H1 (cell line): ENCODE results near the gene ING4. TPM values are rescaled to one million over a fixed set of nuclear protein-coding genes. Genes with fewer than 3 reads are reported as not detected.

Source experiments
- CTCF ChIA-PET: fragments of 300-600 bp; sonication (Branson Sonifier 250); formaldehyde crosslinking; loops from one replicate; lab custom pipeline; 2021; ENCODE audit not compliant: partially characterized antibody; lab: Charles Lee
- POLR2A ChIA-PET: fragments of 300-600 bp; sonication (Branson Sonifier 250); formaldehyde crosslinking; loops from one replicate; lab custom pipeline; 2021; ENCODE audit warnings: inconsistent platforms; ENCODE audit not compliant: partially characterized antibody; lab: Charles Lee
- DNase-seq, 2 experiments: peaks; one replicate each; pipeline versions ENCODE4 v3.0.0 to v3.0.0-alpha.2; 2010 to 2022; ENCODE audit warnings: low spot score in 2 of 2, low read depth in 1 of 2, mixed read lengths in 1 of 2
- FAIRE-seq: peaks from 2 replicates; lab custom pipeline; 2011; peaks lifted over from hg19 to GRCh38; lab: Jason Lieb, UNC
- H2AFZ ChIP-seq: 2 replicates; pipeline ENCODE4 v1.8.1; 2012; ENCODE audit warnings: low read length, inconsistent platforms
- H2AK5ac ChIP-seq: 2 replicates; pipeline ENCODE4 v1.6.1; 2013; ENCODE audit warnings: low read depth, low read length
- H2BK120ac ChIP-seq: replicated peaks from 2 replicates; pipeline ENCODE3; 2013; ENCODE audit warnings: low read depth, low read length, inconsistent platforms
- H2BK12ac ChIP-seq: 2 replicates; pipeline ENCODE4 v1.6.1; 2013; ENCODE audit warnings: low read depth, low read length
- H2BK15ac ChIP-seq: 2 replicates; pipeline ENCODE4 v1.6.1; 2013; ENCODE audit warnings: low read length
- H2BK20ac ChIP-seq: 2 replicates; pipeline ENCODE4 v1.6.1; 2013; ENCODE audit warnings: low read length
- H2BK5ac ChIP-seq: 2 replicates; pipeline ENCODE4 v1.6.1; 2013; ENCODE audit warnings: low read depth, low read length
- H3K14ac ChIP-seq: 2 replicates; pipeline ENCODE4 v1.6.1; 2013; ENCODE audit warnings: inconsistent platforms; ENCODE audit not compliant: insufficient read length
- H3K18ac ChIP-seq: 2 replicates; pipeline ENCODE4 v1.6.1; 2013; ENCODE audit warnings: low read length; ENCODE audit errors: extremely low read depth
- H3K23ac ChIP-seq: 2 replicates; pipeline ENCODE4 v1.6.1; 2013; ENCODE audit warnings: inconsistent platforms; ENCODE audit not compliant: insufficient read length
- H3K23me2 ChIP-seq: 2 replicates; pipeline ENCODE4 v1.6.1; 2013; ENCODE audit warnings: low read depth, low read length
- H3K27ac ChIP-seq: 2 replicates; pipeline ENCODE4 v1.6.1; 2011; ENCODE audit warnings: low read depth, low read length, inconsistent platforms
- H3K27me3 ChIP-seq, 4 experiments: replicated peaks in 1 of 4; 1 replicate in 1 of 4; 2 replicates in 3 of 4; pipeline versions ENCODE4 v1.6.1 to v1.8.1; 2011 to 2013; ENCODE audit warnings: low read length in 3 of 4, mild to moderate bottlenecking in 3 of 4, inconsistent platforms in 2 of 4, mixed read lengths in 2 of 4, moderate library complexity in 1 of 4; ENCODE audit not compliant: control insufficient read depth in 3 of 4, insufficient read depth in 3 of 4; ENCODE audit errors: extremely low read depth in 1 of 4
- H3K36me3 ChIP-seq, 4 experiments: 2 replicates each; pipeline versions ENCODE4 v1.6.1 to v1.8.1; 2011 to 2013; ENCODE audit warnings: mild to moderate bottlenecking in 4 of 4, low read length in 3 of 4, moderate library complexity in 2 of 4, control low read depth in 1 of 4, inconsistent platforms in 1 of 4; ENCODE audit not compliant: insufficient read depth in 4 of 4, control insufficient read depth in 2 of 4
- H3K4ac ChIP-seq: replicated peaks from 2 replicates; pipeline ENCODE3; 2013; ENCODE audit warnings: low read length, low read depth, mixed read lengths, inconsistent platforms; ENCODE audit not compliant: insufficient read length
- H3K4me1 ChIP-seq, 4 experiments: replicated peaks in 1 of 4; 1 replicate in 1 of 4; 2 replicates in 3 of 4; pipeline versions ENCODE4 v1.6.1 to v1.8.1; 2011 to 2013; ENCODE audit warnings: low read length in 3 of 4, inconsistent platforms in 2 of 4, mixed read lengths in 1 of 4; ENCODE audit not compliant: insufficient read depth in 4 of 4, control insufficient read depth in 3 of 4
- H3K4me2 ChIP-seq, 2 experiments: 2 replicates each; pipeline versions ENCODE4 v1.6.1 to v1.8.1; 2011 to 2013; ENCODE audit warnings: low read depth in 2 of 2, low read length in 2 of 2, control low read depth in 1 of 2, inconsistent platforms in 1 of 2, mild to moderate bottlenecking in 1 of 2; ENCODE audit not compliant: insufficient read depth in 1 of 2
- H3K4me3 ChIP-seq, 4 experiments: fragments of 200-600, 300-600 bp in 1 of 4; sonication (generic), shearing (Covaris generic), sonication (Bioruptor Twin) in 1 of 4; 2 replicates each; pipeline versions ENCODE4 v1.5.1 to v1.8.1; 2011 to 2016; ENCODE audit warnings: low read length in 4 of 4, low read depth in 3 of 4, control low read depth in 2 of 4, inconsistent platforms in 2 of 4, mild to moderate bottlenecking in 2 of 4, mixed read lengths in 1 of 4, moderate library complexity in 1 of 4; ENCODE audit not compliant: insufficient read depth in 2 of 4; ENCODE audit errors: extremely low read depth in 1 of 4
- H3K56ac ChIP-seq: replicated peaks from 2 replicates; pipeline ENCODE3; 2013; ENCODE audit warnings: low read depth, mild to moderate bottlenecking, mixed read lengths, low read length, inconsistent platforms; ENCODE audit not compliant: insufficient read length
- H3K79me1 ChIP-seq: 2 replicates; pipeline ENCODE4 v1.6.1; 2013; ENCODE audit warnings: low read depth, low read length, control low read depth
- H3K79me2 ChIP-seq, 2 experiments: 2 replicates each; pipeline versions ENCODE4 v1.6.1 to v1.8.1; 2012 to 2013; ENCODE audit warnings: low read length in 2 of 2, mild to moderate bottlenecking in 2 of 2, inconsistent platforms in 1 of 2; ENCODE audit not compliant: insufficient read depth in 2 of 2, control insufficient read depth in 1 of 2
- H3K9ac ChIP-seq, 4 experiments: replicated peaks in 1 of 4; 1 replicate in 1 of 4; 2 replicates in 3 of 4; pipeline versions ENCODE4 v1.6.1 to v1.8.1; 2011 to 2013; ENCODE audit warnings: low read depth in 3 of 4, low read length in 3 of 4, control low read depth in 2 of 4, mild to moderate bottlenecking in 2 of 4, moderate library complexity in 2 of 4, inconsistent platforms in 1 of 4; ENCODE audit errors: extremely low read depth in 1 of 4
- H3K9me3 ChIP-seq, 2 experiments: 2 replicates each; pipeline versions ENCODE4 v1.6.1 to v1.8.1; 2012 to 2013; ENCODE audit warnings: mild to moderate bottlenecking in 2 of 2, moderate library complexity in 2 of 2, control low read depth in 1 of 2, inconsistent platforms in 1 of 2, low read depth in 1 of 2, low read length in 1 of 2, mixed read lengths in 1 of 2; ENCODE audit not compliant: insufficient read depth in 2 of 2
- H4K20me1 ChIP-seq, 2 experiments: replicated peaks in 1 of 2; 2 replicates each; pipeline versions ENCODE3 to v1.8.1; 2011 to 2013; ENCODE audit warnings: inconsistent platforms in 2 of 2, low read length in 2 of 2, mild to moderate bottlenecking in 1 of 2; ENCODE audit not compliant: insufficient read depth in 2 of 2, control insufficient read depth in 1 of 2
- H4K5ac ChIP-seq: 2 replicates; pipeline ENCODE4 v1.6.1; 2013; ENCODE audit warnings: low read length, low read depth, mixed read lengths, inconsistent platforms; ENCODE audit not compliant: insufficient read length
- H4K8ac ChIP-seq: 2 replicates; pipeline ENCODE4 v1.8.0; 2013; ENCODE audit warnings: mild to moderate bottlenecking, moderate library complexity, low read length, inconsistent platforms; ENCODE audit not compliant: insufficient read depth; ENCODE audit errors: extremely low read depth
- H4K91ac ChIP-seq: replicated peaks from 2 replicates; pipeline ENCODE3; 2013; ENCODE audit warnings: low read length, mixed read lengths, inconsistent platforms; ENCODE audit not compliant: insufficient read length
- KDM1A ChIP-seq: fragments of 200-600, 300-600 bp; sonication (generic); IDR thresholded peaks from 2 replicates; pipeline ENCODE4 v1.7.1; 2016; ENCODE audit warnings: mild to moderate bottlenecking, low read length, borderline replicate concordance
- MAFK ChIP-seq: IDR thresholded peaks from 2 replicates; pipeline ENCODE4 v1.6.1; 2012; ENCODE audit warnings: low read depth, mild to moderate bottlenecking, improper control_type of control experiment, low read length
- NRF1 ChIP-seq: IDR thresholded peaks from 2 replicates; pipeline ENCODE4 v1.6.1; 2011; ENCODE audit warnings: mild to moderate bottlenecking, low read depth, low read length, improper control_type of control experiment
- RBBP5 ChIP-seq: IDR thresholded peaks from 2 replicates; pipeline ENCODE4 v1.7.1; 2012; ENCODE audit warnings: low read depth, mild to moderate bottlenecking, inconsistent platforms, low read length, moderate library complexity, borderline replicate concordance
- SIRT6 ChIP-seq: IDR thresholded peaks from one replicate; pipeline ENCODE4 v1.7.1; 2012; ENCODE audit warnings: low read length, inconsistent platforms
- SP1 ChIP-seq: IDR thresholded peaks from 2 replicates; pipeline ENCODE4 v1.6.1; 2011; ENCODE audit warnings: low read depth, low read length
- WGBS, 2 experiments: shearing (Covaris generic) in 1 of 2; methylation state at CpG; one replicate each; pipeline versions ENCODE4 v1.1.6 to v1.1.7; 2013 to 2015; ENCODE audit warnings: low lambda C conversion rate in 2 of 2, mixed read lengths in 2 of 2, inconsistent platforms in 1 of 2, low coverage in 1 of 2, missing lambda C conversion rate in 1 of 2; ENCODE audit not compliant: insufficient replicate concordance in 2 of 2, insufficient coverage in 1 of 2, insufficient read length in 1 of 2; ENCODE audit errors: extremely low coverage in 1 of 2, missing lambda C conversion rate in 1 of 2; 5-methylcytosine and 5-hydroxymethylcytosine counted together
- polyA plus RNA-seq, 7 experiments: library from polyadenylated mRNA; depleted of rRNA in 3 of 7; stranded (reverse) in 5 of 7; unstranded in 2 of 7; fragments of >200 nt in 5 of 7; fragments of 200-250 nt in 2 of 7; gene quantifications; 1 replicate in 5 of 7; 2 replicates in 1 of 7; 4 replicates in 1 of 7; pipeline versions ENCODE4 v1.2.1 to v1.2.3, GENCODE V29; 2011 to 2013; ENCODE audit warnings: missing spikeins in 2 of 7, mixed read lengths in 2 of 7
- total RNA-seq: library from RNA; stranded (reverse); fragmentation: NEBNext Ultra II Directional; extraction: Animal tissue kit (Norgen Biotek cat#: 25700); gene quantifications from 2 replicates; pipeline ENCODE4 v1.2.1, GENCODE V29; 2021
- TF ChIP-seq, protein P1 (sequence below): IDR thresholded peaks from 2 replicates; pipeline ENCODE4 v1.6.1; 2012; ENCODE audit warnings: inconsistent platforms
- TF ChIP-seq, protein P2 (sequence below): IDR thresholded peaks from 2 replicates; pipeline ENCODE4 v1.6.1; 2011; ENCODE audit warnings: low read length, improper control_type of control experiment

ING4 gene
- total and polyA plus RNA-seq, 2 of the 8 experiments (the other 6 are each of a cell fraction or from before 2014, with no cell fraction given), result 22.9 to 28.6 TPM

DNA sequence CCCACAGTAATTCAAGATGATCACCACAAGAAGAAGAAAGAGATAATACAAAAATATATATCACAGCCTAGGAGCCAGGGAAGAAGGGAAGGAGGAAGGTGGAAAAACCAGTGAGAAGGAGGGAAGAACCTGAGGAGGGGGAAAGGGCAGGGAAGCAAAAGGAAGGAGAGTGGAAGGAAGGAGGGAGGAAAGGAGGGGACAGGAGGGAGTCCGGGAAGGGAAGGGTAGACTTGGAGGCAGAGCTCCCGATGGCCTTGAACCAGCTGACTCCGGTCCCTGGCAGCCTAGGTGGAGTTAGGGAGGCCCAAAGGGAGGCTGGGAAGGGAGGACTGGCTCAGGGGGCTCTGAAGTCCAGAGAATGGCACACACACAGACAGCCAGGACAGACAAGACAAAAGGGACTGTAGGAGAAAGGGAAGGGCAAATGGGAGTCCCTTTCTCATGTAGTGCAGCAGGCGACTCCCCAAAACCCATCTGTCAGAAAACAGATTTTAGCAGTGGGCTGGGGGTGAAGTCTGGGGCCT is 31.0 kb upstream of the ING4 start:
- H2BK120ac ChIP-seq, result no peak overlapping the region
- H3K79me2 ChIP-seq, result no peaks in the 10 kb centered on the region
- no peaks in the 10 kb centered on the region for H3K9me3 ChIP-seq
- H3K14ac ChIP-seq, result no peak overlapping the region
- no peak overlapping the region for H3K23ac ChIP-seq
- no peak overlapping the region for H4K91ac ChIP-seq
- ChIA-PET POLR2A (interaction anchor here (0.7 to 2.2 kb wide), 9 partner anchors 10 to 236 kb away, joined by 3 to 10 read pairs (median 4); partner anchors contain the start of gene ACRBP), CTCF (interaction anchor here (0.8 to 7.7 kb wide), 8 partner anchors 9 to 91 kb away, joined by 3 to 55 read pairs (median 4); no protein-coding TSS in a partner anchor)
- no peaks in the 10 kb centered on the region for H3K27me3 ChIP-seq
- H2BK20ac ChIP-seq, result no peak overlapping the region
- peaks cover 0 to 3% (median 1%) of the 10 kb centered on the region in 4 experiments; a peak in 1 of 8 replicates for H3K36me3 ChIP-seq
- H3K4ac ChIP-seq, result no peak overlapping the region
- TF ChIP-seq KDM1A (no peak), NRF1 (no peak), RBBP5 (no peak), SP1 (no peak), MAFK (no peak), SIRT6 (no peak)
- TF ChIP-seq, protein P1, sequence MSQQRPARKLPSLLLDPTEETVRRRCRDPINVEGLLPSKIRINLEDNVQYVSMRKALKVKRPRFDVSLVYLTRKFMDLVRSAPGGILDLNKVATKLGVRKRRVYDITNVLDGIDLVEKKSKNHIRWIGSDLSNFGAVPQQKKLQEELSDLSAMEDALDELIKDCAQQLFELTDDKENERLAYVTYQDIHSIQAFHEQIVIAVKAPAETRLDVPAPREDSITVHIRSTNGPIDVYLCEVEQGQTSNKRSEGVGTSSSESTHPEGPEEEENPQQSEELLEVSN, result no peak
- TF ChIP-seq, protein P2, sequence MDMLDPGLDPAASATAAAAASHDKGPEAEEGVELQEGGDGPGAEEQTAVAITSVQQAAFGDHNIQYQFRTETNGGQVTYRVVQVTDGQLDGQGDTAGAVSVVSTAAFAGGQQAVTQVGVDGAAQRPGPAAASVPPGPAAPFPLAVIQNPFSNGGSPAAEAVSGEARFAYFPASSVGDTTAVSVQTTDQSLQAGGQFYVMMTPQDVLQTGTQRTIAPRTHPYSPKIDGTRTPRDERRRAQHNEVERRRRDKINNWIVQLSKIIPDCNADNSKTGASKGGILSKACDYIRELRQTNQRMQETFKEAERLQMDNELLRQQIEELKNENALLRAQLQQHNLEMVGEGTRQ, result no peak
- no peak overlapping the region for H2AFZ ChIP-seq
- no peak overlapping the region for H4K8ac ChIP-seq
- 0 out of 7 replicates have a peak, but pooled peaks cover 0 to 4% (median 0%) of the 10 kb centered on the region in 4 experiments for H3K4me1 ChIP-seq
- H3K27ac ChIP-seq, result no peak overlapping the region
- no peak overlapping the region for H4K5ac ChIP-seq
- peaks cover 5% of the 10 kb centered on the region for H3K23me2 ChIP-seq
- no peak overlapping the region for H2BK12ac ChIP-seq
- H3K56ac ChIP-seq, result no peak overlapping the region
- no peak overlapping the region for H2BK15ac ChIP-seq
- no peak overlapping the region for H2BK5ac ChIP-seq
- FAIRE-seq (no peak), DNase-seq (no peak)
- H3K18ac ChIP-seq, result no peak overlapping the region
- H3K9ac ChIP-seq, result no peak overlapping the region
- 87% methylated on average over 4 of the region's 4 CpGs; no CpG with 5 or more reads in 1 of the 2 experiments for WGBS, 2 experiments
- no peaks in the 10 kb centered on the region for H4K20me1 ChIP-seq
- no peaks in the 10 kb centered on the region; the same call in 1 of the 2 replicates for H3K79me1 ChIP-seq
- no peak overlapping the region for H3K4me2 ChIP-seq
- no peak overlapping the region for H3K4me3 ChIP-seq
- H2AK5ac ChIP-seq, result no peak overlapping the region
